SIG-M5 treated with dmso at 0.1 percent for 504 hours (cell line): Measurements from ENCODE around the gene SEC16A.

ENCODE experiments used
- DNase-seq: peaks from one replicate; lab custom pipeline; 2025; ENCODE audit not compliant: unreplicated experiment; lab: John Stamatoyannopoulos, UW

The SEC16A gene

GRCh38 chr9:136504512-136505348 lies 21.9 kb upstream of the SEC16A start:
- DNase-seq = no peak

GRCh38 chr9:136502940-136503550 lies 20.2 kb upstream of the SEC16A start:
- no peak for DNase-seq

- DNase-seq = no peak
Observed at GRCh38 chr9:136502196-136502595, 19.4 kb upstream of the SEC16A start.

GRCh38 chr9:136501686-136502085 lies 18.8 kb upstream of the SEC16A start:
- no peak for DNase-seq

DNA sequence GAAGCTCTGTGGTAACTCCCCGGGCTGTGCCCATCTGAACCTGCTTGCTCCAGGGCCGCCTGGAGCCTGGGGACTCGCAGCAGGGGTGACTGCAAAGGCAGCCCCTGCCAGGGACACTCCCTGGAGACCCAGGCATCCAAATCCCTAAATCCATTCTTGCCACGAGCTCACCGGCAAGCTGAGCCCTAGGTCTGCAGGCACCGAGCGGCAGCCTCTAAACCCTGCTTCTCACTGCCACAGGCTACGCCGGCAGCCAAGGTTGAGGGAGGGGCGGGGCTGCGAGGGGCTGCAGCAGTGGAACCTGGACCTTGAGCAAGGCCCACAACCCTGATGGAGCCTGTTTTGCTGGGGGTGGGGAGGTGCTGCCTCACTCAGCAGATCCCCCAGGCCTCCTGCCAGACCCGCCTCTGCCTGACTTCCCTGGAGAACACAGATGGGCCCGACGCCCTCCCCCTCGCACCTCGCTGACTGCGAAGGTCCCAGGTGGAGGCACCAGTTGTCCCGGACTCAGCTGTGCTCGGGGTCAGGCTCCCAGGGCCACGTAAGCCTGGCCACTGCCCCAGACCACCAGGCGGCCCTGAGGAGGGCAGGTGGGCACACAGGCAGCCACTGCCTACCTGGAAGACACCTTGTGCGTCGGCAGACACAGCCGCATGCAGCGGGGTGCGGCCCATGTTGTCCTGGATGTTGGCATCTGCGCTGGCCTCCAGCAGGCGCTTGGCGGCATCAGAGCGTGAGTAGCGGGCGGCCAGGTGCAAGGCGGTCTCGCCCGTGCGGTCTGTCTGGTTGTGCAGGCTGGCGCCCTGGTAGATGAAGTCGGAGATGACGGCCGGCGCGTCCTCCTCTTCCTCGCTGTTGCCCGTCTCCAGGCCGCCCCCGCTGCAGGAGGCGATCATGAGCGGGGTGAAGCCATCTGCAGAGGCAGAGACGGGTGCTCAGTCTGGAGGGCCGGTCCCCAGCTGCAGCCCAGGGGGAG lies 17.4 kb upstream of the SEC16A start:
- no peak for DNase-seq

- DNase-seq = no peak
Observed at GRCh38 chr9:136499071-136499934, 16.5 kb upstream of the SEC16A start.

GRCh38 chr9:136497916-136498695 lies 15.3 kb upstream of the SEC16A start:
- DNase-seq = no peak

GRCh38 chr9:136496801-136497620 lies 14.2 kb upstream of the SEC16A start:
- no peak for DNase-seq

DNA sequence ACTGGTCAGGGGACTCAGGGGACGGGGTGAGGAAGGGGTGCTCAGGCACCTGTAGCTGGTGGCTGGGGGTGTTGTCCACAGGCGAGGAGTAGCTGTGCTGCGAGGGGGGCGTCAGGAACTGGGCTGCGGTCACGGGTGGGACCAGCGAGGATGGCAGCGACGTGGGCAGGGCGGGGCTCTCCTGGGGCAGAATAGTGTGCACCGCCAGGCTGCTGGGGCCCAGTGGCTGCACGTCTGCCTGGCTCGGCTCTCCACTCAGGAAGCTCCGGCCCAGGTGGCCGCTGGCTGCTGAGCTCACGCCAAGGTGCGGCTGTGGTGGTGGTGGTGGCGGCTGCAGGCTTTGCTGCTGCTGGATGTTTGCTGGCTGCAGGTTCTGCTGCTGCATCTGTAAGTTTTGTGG lies 13.3 kb upstream of the SEC16A start:
- no peak for DNase-seq

DNA sequence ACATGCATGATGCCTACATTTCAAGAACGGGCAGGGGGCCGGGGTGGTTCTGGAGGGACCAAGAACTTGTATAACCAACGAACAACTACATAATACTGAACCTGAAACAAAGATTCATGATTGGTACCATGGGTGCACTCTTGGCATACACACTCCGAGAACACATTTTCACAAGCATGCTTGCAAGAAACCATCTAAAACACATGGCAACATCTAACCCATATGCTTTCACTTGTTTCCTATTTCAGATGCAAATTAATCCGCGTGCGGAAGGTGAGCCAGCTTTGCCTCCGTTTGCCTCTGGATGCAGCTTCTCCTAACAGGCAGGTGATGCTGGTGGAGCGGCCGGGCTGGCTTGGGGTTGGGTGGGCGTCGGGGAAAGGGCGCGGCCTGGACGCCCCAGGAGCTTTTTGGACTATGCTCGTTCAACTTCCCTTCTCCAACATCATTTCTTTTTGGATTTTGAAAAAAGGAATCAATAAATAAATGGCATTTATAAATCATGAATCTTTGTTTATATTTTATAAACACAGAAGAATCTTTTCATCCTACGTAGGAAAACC lies 12.5 kb upstream of the SEC16A start:
- DNase-seq = no peak

GRCh38 chr9:136494531-136495215 lies 11.8 kb upstream of the SEC16A start:
- no peak for DNase-seq

GRCh38 chr9:136494012-136494411 lies 11.2 kb upstream of the SEC16A start:
- DNase-seq = no peak

DNA sequence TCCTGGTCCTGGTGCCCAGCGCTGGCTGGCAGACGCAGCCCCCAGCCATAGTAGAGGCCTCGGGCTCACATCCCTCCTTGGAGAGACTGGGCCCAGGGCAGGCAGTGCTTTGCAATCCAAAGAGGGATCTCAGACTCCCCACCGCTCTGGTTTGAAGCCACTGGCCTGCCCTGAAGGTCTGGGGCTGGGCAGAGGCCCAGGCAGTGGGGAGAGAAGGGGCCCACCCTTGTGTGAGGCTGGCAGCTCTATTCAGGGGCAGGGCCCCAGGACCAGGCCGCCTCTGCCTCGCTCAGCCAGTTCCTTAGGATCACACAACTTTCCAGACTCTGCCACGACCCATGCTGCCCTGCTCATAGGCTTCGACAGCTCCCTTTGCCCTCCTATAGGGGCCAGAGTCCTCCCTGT lies 10.7 kb upstream of the SEC16A start:
- DNase-seq = no peak

- no peak for DNase-seq
Observed at GRCh38 chr9:136492978-136493522, 10.2 kb upstream of the SEC16A start.

DNA sequence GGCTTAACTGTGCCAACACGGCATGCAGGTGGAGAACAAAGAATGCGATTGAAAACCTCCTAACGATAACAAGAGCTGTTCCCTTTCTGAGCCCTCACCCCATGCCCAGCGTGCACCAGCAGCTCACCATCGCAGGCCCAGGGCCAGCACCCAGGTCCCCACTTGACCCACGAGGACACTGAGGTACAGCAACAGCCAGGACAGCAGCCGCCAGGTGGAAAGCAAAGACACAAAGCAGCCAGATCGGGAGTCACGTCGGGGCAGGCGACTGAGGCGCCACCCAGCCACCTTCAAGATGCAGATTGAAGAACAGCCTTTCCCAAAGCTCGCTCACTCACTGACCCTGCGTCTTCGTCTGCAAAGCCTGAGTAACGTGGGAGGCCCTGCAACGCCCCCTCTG lies 6.9 kb upstream of the SEC16A start:
- DNase-seq = no peak

- peak; percentile 9 for DNase-seq
Observed at GRCh38 chr9:136488247-136489214, 5.7 kb upstream of the SEC16A start.

DNA sequence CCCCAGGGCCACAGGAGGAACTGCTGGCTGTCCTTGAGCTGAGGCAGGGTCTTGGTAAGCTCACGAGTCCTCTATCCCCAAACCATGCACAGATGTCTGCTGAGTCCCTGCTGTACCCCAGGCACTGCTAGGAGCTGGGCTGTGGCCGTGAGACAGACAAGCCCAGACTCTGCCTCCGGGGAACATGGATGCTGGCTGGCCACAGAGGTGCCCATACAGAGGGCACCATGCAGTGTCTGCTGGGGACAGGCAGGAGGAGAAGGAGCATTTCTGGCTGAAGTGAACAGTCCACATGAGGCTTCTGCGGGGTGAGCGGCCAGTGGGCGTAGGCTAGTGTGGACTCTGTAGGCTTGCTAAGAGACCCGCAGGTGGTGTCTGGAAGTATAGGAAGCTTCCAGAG lies 4.8 kb upstream of the SEC16A start:
- DNase-seq = no peak
